AG04449 (cell line): ENCODE data around the gene KIF3B.

Experiments used
- CTCF ChIA-PET: fragments of 350-600 bp; formaldehyde crosslinking; extraction: SDS; loops from one replicate; lab custom pipeline; 2021; ENCODE audit warnings: antibody characterized with exemption; lab: Yijun Ruan, JAX
- POLR2A ChIA-PET: fragments of 400-600, 350-600 bp; formaldehyde crosslinking; extraction: SDS; loops from one replicate; lab custom pipeline; 2020; ENCODE audit warnings: antibody characterized with exemption, inconsistent platforms; lab: Yijun Ruan, JAX
- DNase-seq: peaks from one replicate; pipeline ENCODE4 v3.0.0-alpha.2; 2010; ENCODE audit warnings: low read depth, low spot score
- H3K4me3 ChIP-seq: 2 replicates; pipeline ENCODE4 v1.5.1; 2011; ENCODE audit warnings: low read depth, mild to moderate bottlenecking, control low read depth, low read length
- TF ChIP-seq, protein P1 (sequence below): IDR thresholded peaks from one replicate; pipeline ENCODE4 v1.5.1; 2011; ENCODE audit warnings: mild to moderate bottlenecking, moderate library complexity, low read length, control low read depth, inconsistent platforms; ENCODE audit not compliant: insufficient read depth; ENCODE audit errors: missing control alignments

The KIF3B gene

DNA sequence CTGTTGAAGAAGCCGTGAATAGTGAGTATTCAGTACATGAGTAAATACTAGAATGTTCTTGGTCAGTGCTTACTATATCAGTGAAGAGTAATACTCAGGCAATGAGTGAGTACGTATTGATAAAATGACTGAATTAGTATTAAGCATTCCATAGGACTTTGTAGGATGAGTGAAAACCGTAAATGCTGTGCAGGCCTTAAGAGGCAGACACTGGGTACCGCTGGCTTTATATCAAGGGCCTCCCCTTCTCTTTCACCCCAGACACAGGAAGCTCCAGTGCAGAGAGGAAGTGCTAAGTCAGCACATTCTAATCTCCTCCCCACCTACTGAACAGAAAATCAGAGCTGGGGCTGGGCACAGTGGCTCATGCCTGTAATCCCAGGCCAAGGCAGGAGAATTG, 45.6 kb upstream of the KIF3B start:
- ChIA-PET POLR2A (interaction anchor here (0.6 kb wide), 1 partner anchor 38 kb away, joined by 3 read pairs; no protein-coding TSS in a partner anchor), CTCF (interaction anchor here (1.4 kb wide), 1 partner anchor 225 kb away, joined by 4 read pairs; no protein-coding TSS in a partner anchor)
- no peak overlapping the region for H3K4me3 ChIP-seq
- TF ChIP-seq, protein P1, sequence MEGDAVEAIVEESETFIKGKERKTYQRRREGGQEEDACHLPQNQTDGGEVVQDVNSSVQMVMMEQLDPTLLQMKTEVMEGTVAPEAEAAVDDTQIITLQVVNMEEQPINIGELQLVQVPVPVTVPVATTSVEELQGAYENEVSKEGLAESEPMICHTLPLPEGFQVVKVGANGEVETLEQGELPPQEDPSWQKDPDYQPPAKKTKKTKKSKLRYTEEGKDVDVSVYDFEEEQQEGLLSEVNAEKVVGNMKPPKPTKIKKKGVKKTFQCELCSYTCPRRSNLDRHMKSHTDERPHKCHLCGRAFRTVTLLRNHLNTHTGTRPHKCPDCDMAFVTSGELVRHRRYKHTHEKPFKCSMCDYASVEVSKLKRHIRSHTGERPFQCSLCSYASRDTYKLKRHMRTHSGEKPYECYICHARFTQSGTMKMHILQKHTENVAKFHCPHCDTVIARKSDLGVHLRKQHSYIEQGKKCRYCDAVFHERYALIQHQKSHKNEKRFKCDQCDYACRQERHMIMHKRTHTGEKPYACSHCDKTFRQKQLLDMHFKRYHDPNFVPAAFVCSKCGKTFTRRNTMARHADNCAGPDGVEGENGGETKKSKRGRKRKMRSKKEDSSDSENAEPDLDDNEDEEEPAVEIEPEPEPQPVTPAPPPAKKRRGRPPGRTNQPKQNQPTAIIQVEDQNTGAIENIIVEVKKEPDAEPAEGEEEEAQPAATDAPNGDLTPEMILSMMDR, result no peak
- DNase-seq, result peak; percentile 17

DNA sequence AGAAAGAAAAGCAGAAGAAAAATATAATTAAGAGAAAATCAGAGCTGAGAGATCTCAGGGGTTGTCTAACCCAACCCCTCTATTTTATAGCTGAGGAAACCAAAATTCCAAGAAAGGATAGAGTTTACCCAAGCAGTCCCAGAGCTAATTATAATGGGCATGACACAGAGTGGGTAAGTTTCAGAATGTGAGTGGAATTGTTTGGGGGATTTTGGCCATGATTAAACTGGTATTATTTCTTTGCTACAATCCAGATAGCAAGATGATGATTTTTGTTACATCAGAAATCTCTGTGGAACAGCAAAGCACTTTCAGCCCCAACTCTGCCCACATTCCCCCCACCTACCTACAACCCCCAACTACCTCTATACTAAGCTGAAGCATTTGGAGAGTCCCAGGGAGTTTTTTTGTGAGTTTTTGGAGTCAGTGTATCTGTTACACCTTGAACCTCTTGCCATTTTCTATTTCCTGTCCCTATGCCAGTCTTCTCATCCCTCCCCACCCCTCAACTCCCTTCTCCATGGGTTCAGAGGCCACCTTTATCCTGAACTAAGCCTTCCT, 45.0 kb upstream of the KIF3B start:
- TF ChIP-seq, protein P1, result no peak
- H3K4me3 ChIP-seq, result no peak overlapping the region
- no peak for DNase-seq
- ChIA-PET POLR2A (no interaction called here), CTCF (interaction anchor here (0.8 to 1.4 kb wide), 2 partner anchors 24 to 224 kb away, joined by 3 to 4 read pairs; no protein-coding TSS in a partner anchor)

GRCh38 chr20:32233286-32233685, 44.2 kb upstream of the KIF3B start:
- TF ChIP-seq, protein P1, result no peak
- CTCF ChIA-PET, result interaction anchor here (1.2 to 1.4 kb wide), 2 partner anchors 9 to 223 kb away, joined by 3 to 4 read pairs; no protein-coding TSS in a partner anchor
- H3K4me3 ChIP-seq, result no peak overlapping the region
- DNase-seq, result no peak
- POLR2A ChIA-PET, result no interaction called here

DNA sequence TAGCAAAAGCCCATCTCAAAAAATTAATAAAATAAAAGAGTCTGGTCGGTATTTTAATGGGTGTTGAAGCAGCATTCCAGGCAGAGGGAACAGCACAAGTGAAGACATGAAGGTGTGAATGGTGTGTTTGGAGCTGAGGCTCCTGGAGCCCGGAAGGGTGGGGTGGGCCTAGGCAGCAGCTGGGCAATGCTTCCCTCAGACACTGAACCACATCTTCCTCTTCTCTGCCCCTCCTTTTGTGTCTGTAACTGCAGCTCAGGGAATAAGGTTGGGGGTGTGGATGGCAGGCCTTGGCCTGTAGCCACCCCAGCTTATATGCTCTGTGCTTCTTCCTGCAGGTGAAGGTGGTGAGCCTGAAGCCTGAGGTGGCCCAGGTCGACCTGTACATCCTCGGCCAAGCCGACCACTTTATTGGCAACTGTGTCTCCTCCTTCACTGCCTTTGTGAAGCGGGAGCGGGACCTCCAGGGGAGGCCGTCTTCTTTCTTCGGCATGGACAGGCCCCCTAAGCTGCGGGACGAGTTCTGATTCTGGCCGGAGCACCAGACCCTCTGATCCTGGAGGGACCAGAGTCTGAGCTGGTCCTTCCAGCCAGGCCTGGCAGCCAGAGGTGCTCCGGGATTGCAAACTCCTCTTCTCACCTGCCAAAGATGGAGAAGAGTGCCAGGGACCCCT, 43.2 kb upstream of the KIF3B start:
- POLR2A ChIA-PET, result no interaction called here
- CTCF ChIA-PET, result interaction anchor here (1.2 kb wide), 2 partner anchors 8 to 287 kb away, joined by 3 read pairs; no protein-coding TSS in a partner anchor
- H3K4me3 ChIP-seq, result no peak overlapping the region
- no peak for DNase-seq
- TF ChIP-seq, protein P1, result no peak

DNA sequence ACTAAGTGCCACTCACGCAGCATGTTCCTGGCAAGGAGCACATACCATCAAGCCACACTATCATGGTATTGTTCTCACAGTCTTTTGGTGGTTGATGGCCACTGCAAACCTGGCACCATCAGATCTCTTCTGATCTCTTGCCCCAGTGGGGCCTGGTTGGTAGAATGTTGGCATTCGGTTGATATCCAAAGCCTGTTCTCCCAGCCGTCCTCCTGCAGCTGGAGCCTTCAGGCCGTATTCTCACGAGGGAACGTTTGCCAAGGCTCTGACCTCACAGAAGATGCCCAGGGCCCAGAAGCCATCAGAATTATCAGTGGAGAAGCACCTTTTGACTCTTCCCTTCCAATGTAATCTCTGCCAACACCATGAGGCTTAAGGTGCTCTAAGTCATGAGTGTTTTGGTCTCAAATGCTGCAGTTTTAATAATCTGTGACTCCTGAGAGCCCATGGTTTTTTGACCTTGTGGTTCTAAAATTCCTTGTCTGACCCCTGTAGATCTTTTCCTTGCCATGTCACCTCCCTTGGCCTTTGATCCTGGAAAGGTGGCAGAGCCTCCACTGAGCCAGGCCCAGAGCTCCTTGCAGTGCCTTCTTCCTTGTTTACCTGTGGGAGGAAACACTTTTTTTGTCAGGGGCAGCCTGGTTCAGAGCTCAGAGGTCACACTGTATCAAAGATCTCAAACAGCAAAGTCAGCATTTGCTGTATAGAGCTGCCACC, 42.0 kb upstream of the KIF3B start:
- TF ChIP-seq, protein P1, result no peak
- ChIA-PET CTCF (no interaction called here), POLR2A (no interaction called here)
- H3K4me3 ChIP-seq, result no peak overlapping the region
- DNase-seq, result no peak
